Measurements from ENCODE around the gene PLRG1. TPM values are rescaled to one million over a fixed set of nuclear protein-coding genes. Genes with fewer than 3 reads are reported as not detected.

Gene PLRG1
- total RNA-seq, 2 donors from 2014 or later, result 21.1 to 30.1 TPM

- Histone ChIP-seq H3K9me3 (no peaks in the 10 kb centered on the region), H3K4me1 (no peaks in the 10 kb centered on the region), H3K36me3 (no peaks in the 10 kb centered on the region), H3K27ac (no peak overlapping the region), H3K4me3 (no peak overlapping the region), H3K27me3 (no peaks in the 10 kb centered on the region)
- TF ChIP-seq, protein P1, sequence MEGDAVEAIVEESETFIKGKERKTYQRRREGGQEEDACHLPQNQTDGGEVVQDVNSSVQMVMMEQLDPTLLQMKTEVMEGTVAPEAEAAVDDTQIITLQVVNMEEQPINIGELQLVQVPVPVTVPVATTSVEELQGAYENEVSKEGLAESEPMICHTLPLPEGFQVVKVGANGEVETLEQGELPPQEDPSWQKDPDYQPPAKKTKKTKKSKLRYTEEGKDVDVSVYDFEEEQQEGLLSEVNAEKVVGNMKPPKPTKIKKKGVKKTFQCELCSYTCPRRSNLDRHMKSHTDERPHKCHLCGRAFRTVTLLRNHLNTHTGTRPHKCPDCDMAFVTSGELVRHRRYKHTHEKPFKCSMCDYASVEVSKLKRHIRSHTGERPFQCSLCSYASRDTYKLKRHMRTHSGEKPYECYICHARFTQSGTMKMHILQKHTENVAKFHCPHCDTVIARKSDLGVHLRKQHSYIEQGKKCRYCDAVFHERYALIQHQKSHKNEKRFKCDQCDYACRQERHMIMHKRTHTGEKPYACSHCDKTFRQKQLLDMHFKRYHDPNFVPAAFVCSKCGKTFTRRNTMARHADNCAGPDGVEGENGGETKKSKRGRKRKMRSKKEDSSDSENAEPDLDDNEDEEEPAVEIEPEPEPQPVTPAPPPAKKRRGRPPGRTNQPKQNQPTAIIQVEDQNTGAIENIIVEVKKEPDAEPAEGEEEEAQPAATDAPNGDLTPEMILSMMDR (IDR thresholded peaks at IDR 0.05), result no peak
- no peak for DNase-seq (ENCODE audit: low spot score)
Measured at GRCh38 chr4:154585369-154586018, 35.3 kb upstream of the PLRG1 start.

- Histone ChIP-seq H3K36me3 (no peaks in the 10 kb centered on the region), H3K9me3 (no peaks in the 10 kb centered on the region)
- TF ChIP-seq, protein P1 (IDR thresholded peaks at IDR 0.05), result no peak
Measured at GRCh38 chr4:154584259-154584658, 34.1 kb upstream of the PLRG1 start.

DNA sequence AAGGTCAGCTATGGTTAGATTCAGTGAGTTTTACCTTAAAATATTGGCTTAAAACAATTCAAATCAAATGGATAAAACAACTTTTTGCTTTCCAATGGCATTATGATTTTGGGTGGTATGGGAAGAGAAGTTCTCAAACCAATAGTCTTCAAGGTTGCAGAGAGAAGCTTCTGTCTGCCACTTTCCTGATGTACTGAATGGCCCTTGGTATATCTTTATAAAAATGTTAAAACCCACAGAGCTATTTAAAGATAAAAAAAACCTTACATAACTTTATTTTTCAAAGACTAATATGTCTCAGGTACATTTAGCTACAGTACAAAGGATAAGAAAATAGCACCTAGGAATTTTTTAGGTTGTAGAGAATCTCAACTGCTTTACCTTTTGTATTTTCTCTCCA, 33.5 kb upstream of the PLRG1 start:
- H3K27ac ChIP-seq, result no peak overlapping the region
- TF ChIP-seq, protein P1 (IDR thresholded peaks at IDR 0.05), result no peak

More at GRCh38 chr4:154584259-154584658, 34.1 kb upstream of the PLRG1 start:
- Histone ChIP-seq H3K4me1 (no peaks in the 10 kb centered on the region), H3K27ac (no peak overlapping the region), H3K27me3 (no peaks in the 10 kb centered on the region), H3K4me3 (no peak overlapping the region)
- no peak for DNase-seq (ENCODE audit: low spot score)

GRCh38 chr4:154583230-154583629, 33.0 kb upstream of the PLRG1 start:
- Histone ChIP-seq H3K27ac (no peak overlapping the region), H3K4me1 (no peaks in the 10 kb centered on the region), H3K27me3 (no peaks in the 10 kb centered on the region), H3K4me3 (no peak overlapping the region), H3K9me3 (no peaks in the 10 kb centered on the region), H3K36me3 (no peaks in the 10 kb centered on the region)
- DNase-seq (ENCODE audit: low spot score), result no peak
- TF ChIP-seq, protein P1 (IDR thresholded peaks at IDR 0.05), result no peak

More for the DNA sequence above, 33.5 kb upstream of the PLRG1 start:
- Histone ChIP-seq H3K4me3 (no peak overlapping the region), H3K4me1 (no peaks in the 10 kb centered on the region), H3K9me3 (no peaks in the 10 kb centered on the region), H3K36me3 (no peaks in the 10 kb centered on the region), H3K27me3 (no peaks in the 10 kb centered on the region)
- no peak for DNase-seq (ENCODE audit: low spot score)

DNA sequence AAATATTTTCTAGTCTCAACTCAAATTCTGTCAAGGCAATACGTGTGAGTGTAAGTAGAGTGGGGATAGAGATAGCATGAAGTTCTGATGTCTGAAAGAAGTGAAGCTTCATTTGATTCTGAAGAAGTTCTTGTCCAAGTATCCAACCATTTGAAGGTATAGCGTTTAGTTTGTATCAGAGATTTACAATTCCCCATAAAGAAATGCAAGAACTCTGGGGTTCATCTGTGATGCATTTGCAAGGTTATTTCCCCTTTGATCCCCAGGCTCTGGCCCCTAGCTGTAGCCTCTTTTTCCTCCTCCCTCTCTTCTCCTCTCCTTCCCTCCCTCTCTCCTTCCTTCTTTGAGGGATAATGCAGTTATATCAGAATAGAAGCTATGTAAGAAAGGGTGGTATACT, 32.5 kb upstream of the PLRG1 start:
- Histone ChIP-seq H3K4me1 (no peaks in the 10 kb centered on the region), H3K9me3 (no peaks in the 10 kb centered on the region), H3K27me3 (no peaks in the 10 kb centered on the region), H3K27ac (no peak overlapping the region), H3K36me3 (no peaks in the 10 kb centered on the region), H3K4me3 (no peak overlapping the region)
- TF ChIP-seq, protein P1 (IDR thresholded peaks at IDR 0.05), result no peak
- no peak for DNase-seq (ENCODE audit: low spot score)

DNA sequence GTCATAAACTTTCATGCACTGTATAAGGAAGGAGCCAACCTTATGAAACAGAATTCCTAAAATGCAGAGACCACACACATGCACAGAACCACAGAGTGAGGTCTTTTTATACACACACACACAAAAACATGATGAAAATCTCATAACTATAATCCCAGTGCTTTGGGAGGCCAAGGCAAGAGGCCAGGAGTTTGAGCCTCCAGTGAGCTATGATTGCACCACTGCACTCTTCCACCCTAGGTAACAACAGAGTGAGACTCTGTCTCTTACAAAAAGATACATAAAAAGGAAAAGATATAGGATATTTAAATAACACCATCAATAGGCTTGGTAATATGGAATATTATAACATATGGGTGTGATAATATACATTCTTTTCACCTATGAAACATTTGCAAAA, 29.7 kb upstream of the PLRG1 start:
- Histone ChIP-seq H3K27ac (no peak overlapping the region), H3K27me3 (no peaks in the 10 kb centered on the region), H3K9me3 (no peaks in the 10 kb centered on the region), H3K4me3 (no peak overlapping the region), H3K36me3 (no peaks in the 10 kb centered on the region), H3K4me1 (no peaks in the 10 kb centered on the region)
- TF ChIP-seq, protein P1 (IDR thresholded peaks at IDR 0.05), result no peak
- no peak for DNase-seq (ENCODE audit: low spot score)

Measured in right atrium auricular region (tissue), 2 donors.